D341Med (cell line): ENCODE data around the gene MYO15B.
"Not testable (repeated sequence)": the region's sequence is repeated elsewhere in the genome, so short reads cannot be mapped to it uniquely, and the experiment has no call there.

Experiments used
- DNase-seq: peaks from one replicate; pipeline ENCODE4 v3.0.0; 2012; ENCODE audit warnings: low spot score

The MYO15B gene

DNA sequence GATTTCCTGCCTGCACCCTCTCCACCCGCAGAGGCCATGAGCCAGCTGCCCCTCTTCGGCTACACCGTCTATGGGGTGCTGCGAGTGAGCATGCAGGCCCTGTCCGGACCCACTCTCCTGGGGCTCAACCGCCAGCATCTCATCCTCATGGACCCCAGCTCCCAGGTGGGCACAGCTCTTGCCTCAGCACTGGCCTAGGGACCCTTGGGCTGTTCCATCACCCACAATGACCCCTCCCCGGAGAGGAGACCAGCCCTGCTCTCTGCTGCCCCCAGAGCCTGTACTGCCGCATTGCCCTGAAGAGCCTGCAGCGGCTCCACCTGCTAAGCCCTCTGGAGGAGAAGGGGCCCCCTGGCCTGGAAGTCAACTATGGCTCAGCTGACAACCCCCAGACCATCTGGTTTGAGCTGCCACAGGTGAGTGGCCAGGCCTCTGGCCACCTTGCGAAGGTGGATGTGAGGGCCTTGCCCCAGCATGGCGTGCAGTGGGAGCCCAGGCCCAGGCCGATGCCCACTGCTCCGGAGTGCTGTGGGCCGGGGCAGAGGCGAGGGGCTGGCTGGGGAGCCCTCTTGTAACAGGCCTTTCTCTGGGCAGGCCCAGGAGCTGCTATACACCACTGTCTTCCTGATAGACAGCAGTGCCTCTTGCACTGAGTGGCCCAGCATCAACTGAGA lies 38.4 kb downstream of the MYO15B start:
- peak; percentile 90 for DNase-seq

DNA sequence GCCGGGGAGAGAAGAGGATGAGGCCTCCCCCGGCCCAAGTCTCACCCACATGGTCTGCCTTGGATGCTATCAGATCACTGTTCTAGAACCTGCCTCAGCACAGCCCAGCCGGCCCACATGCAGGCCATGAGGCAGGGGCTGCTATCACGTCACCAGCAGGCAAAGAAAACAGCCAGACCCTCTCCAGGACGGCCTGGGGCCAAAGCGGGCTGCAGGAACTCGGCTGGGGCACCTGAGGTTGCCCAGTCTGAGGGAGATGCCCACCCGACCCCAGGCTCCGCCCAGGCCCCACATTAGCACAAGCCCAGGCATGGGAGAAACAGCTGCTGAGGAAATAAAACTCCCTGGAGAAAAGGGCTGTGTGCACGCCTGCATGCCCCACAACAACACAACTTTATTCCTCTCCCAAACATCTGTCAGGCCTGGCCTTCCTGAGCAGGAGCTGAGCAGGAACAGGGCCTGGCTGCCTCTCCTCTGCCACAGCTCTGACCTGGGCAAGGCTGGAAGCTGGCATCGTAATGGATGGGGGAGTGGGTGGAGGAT lies 39.0 kb downstream of the MYO15B start:
- peak; percentile 72 for DNase-seq

DNA sequence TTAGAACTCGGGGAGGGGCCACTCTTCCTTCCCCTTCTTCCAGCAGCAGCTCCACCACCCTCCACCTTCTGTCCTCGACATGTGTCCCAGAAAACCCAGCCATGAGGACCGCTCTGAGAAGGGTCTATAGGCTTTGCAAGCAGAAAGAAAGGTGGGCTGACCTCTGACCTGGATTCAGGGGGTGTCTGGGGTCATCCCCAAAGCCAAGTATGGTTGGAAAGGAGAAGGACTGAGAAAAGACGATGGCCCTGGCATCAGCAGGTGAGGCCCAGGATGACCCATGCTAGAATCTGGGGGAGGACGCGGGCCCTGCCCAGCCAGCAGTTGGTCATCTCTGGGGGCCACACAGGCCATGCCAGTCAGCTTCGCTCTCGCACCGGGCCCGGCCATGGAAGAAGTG lies 39.5 kb downstream of the MYO15B start:
- no peak for DNase-seq

- DNase-seq, result no peak
Measured at GRCh38 chr17:75628425-75628824, 40.8 kb downstream of the MYO15B start.

GRCh38 chr17:75629157-75629556 lies 41.6 kb downstream of the MYO15B start:
- no peak for DNase-seq

GRCh38 chr17:75630071-75630917 lies 42.7 kb downstream of the MYO15B start:
- no peak for DNase-seq

- no peak for DNase-seq
Measured at GRCh38 chr17:75631353-75631752, 43.8 kb downstream of the MYO15B start.

DNA sequence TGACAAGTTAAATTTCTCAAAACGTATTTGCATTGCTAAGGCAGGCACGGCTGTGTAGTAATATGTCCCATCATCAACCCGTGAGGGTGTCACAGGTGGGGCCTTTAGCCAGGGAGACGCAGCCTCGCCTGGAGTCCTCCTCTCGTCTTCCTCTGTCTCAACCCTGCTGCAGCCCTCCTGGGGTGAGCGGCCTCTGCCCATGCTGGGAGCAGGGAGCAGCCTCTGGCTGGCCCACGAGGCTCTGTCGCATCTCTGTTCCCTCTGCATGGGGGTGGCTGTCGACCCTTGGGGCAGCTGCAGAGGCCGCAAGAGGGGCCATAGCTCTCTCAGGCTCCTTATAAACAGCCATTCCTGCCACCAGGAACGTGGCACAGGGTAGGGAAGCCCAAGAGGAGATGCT lies 44.8 kb downstream of the MYO15B start:
- no peak for DNase-seq

DNA sequence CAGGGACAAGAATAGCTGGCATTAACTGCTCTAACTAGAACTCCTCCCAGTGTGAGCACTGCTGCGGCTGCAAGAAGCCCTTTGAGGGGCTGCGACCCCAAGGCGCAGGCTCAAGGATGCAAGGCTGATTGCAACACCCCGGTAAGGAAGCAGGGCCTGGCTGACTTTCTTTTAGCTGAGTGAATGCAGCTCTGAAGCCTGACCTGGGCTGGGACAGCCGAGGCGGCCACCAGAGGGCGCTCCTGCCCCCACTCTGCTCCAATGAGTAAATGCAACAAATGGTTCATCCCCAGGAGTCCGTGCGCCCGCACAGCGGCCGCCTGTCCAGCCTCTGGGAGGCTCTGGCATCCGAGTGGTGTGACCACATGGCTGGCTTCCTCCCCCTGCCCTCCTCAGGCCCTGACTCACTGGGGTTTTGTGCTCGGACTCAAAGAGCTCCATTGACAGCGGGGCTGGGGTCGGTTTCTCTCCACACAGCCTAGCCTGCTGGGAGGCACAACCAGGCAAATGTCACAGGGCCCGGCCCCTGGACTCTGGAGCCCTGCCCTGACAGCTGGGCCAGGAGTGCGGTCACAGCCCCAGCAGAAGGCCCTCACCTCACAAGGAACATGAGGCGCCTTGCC lies 45.4 kb downstream of the MYO15B start, which contains the start of gene SMIM5:
TSS of gene SMIM5 (plus strand) at position 572 of the 623 bp plus-strand sequence. CDS start 6,768 bp downstream, outside the sequence.
- peak; percentile 96 for DNase-seq

- peak; percentile 97 for DNase-seq
Measured at GRCh38 chr17:75633486-75634375, 46.1 kb downstream of the MYO15B start.

DNA sequence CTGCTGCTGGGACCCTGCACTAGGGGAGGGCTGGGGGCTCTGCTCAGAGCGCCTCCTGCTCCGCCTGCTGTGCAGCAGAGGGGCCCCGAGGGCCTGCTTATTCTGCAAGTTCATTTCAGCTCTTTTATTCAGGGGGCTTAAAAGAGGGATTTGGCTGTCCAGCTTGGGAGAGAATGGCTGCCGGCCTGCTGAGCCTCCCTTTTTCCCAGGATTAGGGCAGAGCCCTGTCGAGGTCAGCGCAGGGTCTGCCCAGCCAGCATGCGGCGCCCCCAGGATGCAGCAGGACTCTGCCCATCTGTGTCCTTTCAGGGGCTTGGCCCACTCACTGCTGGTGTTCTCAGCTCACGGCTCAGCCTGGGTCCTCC lies 46.8 kb downstream of the MYO15B start:
- DNase-seq, result no peak

DNA sequence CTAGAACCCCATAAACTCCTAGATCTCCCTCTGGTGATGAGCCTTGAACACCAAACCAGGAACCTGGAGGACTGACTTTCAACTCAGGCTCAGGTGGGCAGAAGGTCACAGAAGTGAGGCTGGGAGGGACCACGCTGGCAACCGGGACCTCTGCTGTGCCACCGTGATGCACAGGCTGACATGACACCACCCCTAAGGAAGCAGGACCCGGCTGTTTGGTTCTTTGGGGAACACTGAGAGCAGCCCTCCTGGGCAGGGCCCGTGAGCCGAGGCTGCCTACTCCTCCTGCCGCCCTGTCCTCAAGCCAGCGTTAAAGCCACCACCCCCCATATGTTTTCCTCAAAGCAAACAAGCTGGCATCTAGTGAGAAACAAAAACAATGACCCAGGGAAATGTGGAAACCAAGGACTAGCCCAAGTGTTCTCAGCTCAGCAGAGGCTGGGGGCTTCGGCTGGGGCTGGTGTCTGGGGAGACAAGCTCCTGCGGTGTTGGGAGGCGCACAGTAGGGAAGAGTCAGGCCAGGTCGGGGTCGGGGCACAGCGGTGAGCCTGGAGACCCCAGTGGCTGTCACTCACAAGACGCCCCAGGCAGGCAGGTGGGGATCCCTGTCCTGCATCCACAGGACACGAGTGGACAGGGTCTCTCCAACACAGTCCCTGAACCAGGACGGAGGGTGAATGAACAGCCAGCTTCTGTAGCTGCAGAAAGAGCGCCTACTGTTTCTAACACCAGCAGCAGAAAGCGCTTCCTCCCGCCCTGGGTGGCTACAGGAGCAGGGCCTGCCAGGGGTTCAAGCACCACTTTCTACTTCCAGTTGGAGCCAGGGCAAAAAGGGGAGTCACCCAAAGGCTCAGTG lies 47.4 kb downstream of the MYO15B start:
- DNase-seq, result no peak

- DNase-seq, result no peak
Measured at GRCh38 chr17:75635610-75636202, 48.1 kb downstream of the MYO15B start.

GRCh38 chr17:75636381-75637142 lies 49.0 kb downstream of the MYO15B start:
- DNase-seq, result no peak

DNA sequence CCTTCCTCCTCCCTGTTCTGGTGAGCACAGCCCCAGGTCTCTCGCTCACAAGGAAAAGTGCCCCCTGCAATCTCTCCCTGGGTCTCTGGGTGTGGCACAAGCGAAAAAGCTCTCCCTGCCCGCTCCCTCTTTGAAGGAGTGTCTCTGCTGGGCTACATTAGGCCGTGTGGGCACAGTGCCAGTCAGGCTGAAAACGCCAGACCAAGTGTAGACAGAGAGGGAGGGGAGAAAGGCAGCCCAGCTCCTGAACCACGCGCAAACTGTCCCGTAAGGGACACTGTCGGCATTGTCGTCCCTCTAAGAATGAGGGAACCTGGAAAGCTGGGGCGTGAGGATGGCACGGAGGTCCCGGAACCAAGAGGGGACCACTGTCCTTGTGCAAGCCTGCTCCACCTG lies 49.5 kb downstream of the MYO15B start:
- DNase-seq, result no peak

- no peak for DNase-seq
Measured at GRCh38 chr17:75637551-75637950, 50.0 kb downstream of the MYO15B start.

DNA sequence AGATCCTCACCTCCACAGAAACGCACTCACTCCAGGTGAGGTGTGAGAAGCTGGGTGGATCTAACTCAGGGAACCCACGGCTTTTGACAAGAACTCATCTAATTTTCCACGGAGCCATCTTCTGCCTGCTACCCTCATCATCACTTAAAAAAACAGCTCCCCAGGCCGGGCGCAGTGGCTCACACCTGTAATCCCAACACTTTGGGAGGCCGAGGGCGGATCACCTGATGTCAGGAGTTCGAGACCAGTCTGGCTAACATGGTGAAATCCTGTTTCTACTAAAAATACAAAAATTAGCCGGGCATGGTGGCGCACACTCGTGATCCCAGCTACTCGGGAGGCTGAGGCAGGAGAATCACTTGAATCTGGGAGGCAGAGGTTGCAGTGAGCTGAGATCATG lies 50.4 kb downstream of the MYO15B start:
- DNase-seq, result not testable (repeated sequence)

- DNase-seq, result no peak
Measured at GRCh38 chr17:75638893-75639292, 51.3 kb downstream of the MYO15B start.

DNA sequence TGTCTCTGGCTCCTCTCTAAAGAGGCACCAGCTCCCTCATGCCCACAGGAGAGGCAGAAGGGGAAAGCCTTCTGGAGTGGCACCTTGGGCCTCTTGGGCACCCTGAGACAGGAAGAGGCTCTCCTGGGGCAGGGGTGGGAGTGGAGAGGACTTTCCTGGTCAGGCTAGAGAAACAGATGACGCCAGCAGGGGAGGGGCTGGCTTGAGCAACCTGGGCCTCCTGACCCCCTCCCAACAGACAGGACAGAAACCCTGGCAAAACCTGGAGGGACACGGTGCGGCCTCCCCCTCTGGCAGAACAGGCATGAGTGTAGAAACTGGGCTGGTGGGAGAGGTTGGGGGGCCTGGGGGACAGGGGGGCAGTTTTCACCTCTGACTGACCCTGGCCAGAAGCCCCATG lies 51.7 kb downstream of the MYO15B start:
- DNase-seq, result no peak
